PC-3 (cell line): ENCODE data around the gene THBS3.

Experiments used
- EZH2 ChIP-seq: fragments of 300-600 bp; sonication (generic); IDR thresholded peaks from one replicate; pipeline ENCODE4 v1.6.1; 2017; ENCODE audit warnings: antibody characterized with exemption, mild to moderate bottlenecking, low read length; ENCODE audit not compliant: unreplicated experiment
- EZH2phosphoT487 ChIP-seq: fragments of 300-600 bp; sonication (generic); IDR thresholded peaks from 2 replicates; pipeline ENCODE4 v1.6.1; 2018; ENCODE audit warnings: mild to moderate bottlenecking, antibody characterized with exemption, low read length, borderline replicate concordance
- TF ChIP-seq, protein P1 (sequence below): fragments of 300-600 bp; sonication (generic); conservative IDR thresholded peaks from 2 replicates; pipeline ENCODE4 v1.5.1; 2017; ENCODE audit warnings: antibody characterized with exemption, low read depth, mild to moderate bottlenecking, low read length

DNA sequence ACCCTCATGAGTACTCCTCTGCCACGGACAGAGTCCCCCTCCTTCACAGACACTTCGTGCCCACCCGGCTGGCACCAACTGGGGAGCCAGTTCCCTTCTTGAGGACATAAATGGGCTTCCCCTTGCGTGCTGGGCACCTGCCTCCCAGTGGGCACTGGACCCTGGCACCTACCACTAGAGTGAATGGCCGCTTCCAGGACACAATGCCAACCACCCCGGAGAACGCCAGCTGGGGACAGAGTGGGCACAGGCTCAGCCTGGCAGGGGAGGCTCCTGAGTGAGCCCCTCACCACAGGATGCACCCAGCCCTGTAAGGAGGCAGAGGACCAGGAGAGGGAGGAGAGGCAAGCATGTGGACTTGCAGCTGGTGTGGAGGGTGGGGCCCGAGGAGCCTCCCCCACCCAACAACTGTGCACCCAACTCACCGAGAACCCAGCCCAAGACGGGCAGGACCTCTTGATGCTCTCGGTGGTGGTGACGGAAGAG lies 46.6 kb upstream of the THBS3 start:
- no peak for TF ChIP-seq EZH2
- TF ChIP-seq, protein P1, sequence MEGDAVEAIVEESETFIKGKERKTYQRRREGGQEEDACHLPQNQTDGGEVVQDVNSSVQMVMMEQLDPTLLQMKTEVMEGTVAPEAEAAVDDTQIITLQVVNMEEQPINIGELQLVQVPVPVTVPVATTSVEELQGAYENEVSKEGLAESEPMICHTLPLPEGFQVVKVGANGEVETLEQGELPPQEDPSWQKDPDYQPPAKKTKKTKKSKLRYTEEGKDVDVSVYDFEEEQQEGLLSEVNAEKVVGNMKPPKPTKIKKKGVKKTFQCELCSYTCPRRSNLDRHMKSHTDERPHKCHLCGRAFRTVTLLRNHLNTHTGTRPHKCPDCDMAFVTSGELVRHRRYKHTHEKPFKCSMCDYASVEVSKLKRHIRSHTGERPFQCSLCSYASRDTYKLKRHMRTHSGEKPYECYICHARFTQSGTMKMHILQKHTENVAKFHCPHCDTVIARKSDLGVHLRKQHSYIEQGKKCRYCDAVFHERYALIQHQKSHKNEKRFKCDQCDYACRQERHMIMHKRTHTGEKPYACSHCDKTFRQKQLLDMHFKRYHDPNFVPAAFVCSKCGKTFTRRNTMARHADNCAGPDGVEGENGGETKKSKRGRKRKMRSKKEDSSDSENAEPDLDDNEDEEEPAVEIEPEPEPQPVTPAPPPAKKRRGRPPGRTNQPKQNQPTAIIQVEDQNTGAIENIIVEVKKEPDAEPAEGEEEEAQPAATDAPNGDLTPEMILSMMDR: no peak
- no peak for TF ChIP-seq EZH2phosphoT487
